HL-60/S4 treated with phorbol 12-myristate 13-acetate at 8.2 ng/mL for 4 days and 3 days (cell line): ENCODE results near the gene FGFR2.

Experiments
- in situ Hi-C: fragments of 300-500 bp; cut with MboI; formaldehyde crosslinking; loops from 2 replicates; pipeline ENCODE4 v1.15.0; 2022; ENCODE audit warnings: low sequenced_read_pairs

Gene FGFR2

GRCh38 chr10:121610798-121611323 lies 12.6 kb upstream of the FGFR2 start:
- in situ Hi-C loops = no loop called here

- in situ Hi-C loops = no loop called here
Observed at GRCh38 chr10:121609426-121610380, 11.5 kb upstream of the FGFR2 start.

- in situ Hi-C loops = no loop called here
Observed at GRCh38 chr10:121608469-121609190, 10.4 kb upstream of the FGFR2 start.

DNA sequence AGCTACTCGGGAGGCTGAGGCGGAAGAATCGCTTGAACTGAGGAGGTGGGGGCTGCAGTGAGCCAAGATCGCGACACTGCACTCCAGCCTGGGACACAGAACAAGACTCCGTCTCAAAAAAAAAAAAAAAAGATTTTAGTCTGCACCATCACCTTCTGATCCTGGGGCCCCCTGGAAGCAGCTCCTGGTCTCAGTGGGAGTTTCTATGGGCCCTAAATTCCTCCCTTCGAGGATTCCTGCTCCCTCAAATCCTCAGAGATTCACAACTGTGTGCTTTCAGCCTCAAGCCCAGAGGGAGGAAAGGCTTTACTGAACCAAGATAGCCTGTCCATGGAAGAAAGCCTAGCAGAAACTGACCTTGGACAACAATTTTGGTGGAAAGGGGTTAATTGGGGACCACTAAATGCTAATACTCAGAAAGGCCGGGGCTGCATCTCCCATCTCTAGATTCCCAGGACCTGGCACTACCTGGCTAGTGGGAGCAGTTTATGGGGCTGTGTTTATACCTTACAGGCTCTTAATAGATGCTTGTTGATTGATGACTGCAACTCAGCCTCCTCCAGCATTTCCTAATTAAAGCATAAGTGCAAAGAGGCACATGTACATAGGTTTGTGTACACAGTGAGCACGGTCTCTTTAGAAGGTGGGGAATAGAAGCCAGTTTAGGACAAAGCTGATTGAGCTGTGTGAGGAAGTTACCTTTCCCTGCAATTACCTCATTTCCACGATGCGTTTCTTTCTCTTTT lies 9.2 kb upstream of the FGFR2 start:
- in situ Hi-C loops = no loop called here

- in situ Hi-C loops = no loop called here
Observed at GRCh38 chr10:121605708-121606107, 7.5 kb upstream of the FGFR2 start.

GRCh38 chr10:121601458-121601857 lies 3.2 kb upstream of the FGFR2 start:
- in situ Hi-C loops = no loop called here

GRCh38 chr10:121600611-121601010 lies 2.4 kb upstream of the FGFR2 start:
- in situ Hi-C loops = no loop called here

DNA sequence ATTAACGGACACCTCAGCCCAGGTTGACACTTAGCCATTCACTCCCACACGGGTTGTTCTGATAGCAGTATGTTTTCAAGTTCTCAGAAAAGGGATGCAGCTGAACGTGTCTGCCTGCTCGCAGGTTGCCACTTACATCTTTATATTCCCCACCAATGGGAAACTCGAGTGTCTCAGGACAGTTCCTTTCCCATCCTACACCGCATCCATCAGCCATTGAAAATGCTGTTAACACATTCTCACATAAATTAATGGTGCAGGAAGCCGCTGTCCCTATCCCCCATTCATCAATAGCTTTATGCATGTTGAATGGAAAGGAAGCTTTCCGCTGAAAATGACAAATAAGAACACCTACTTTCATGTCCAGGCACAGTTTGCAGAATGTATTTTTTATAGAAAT lies 1.7 kb upstream of the FGFR2 start:
- in situ Hi-C loops = no loop called here

- in situ Hi-C loops = no loop called here
Observed at GRCh38 chr10:121597504-121598262, 561 bp downstream of the FGFR2 start.

- in situ Hi-C loops = no loop called here
Observed at GRCh38 chr10:121596689-121597503, 1.3 kb downstream of the FGFR2 start.

- in situ Hi-C loops = no loop called here
Observed at GRCh38 chr10:121595806-121596688, 2.2 kb downstream of the FGFR2 start.

DNA sequence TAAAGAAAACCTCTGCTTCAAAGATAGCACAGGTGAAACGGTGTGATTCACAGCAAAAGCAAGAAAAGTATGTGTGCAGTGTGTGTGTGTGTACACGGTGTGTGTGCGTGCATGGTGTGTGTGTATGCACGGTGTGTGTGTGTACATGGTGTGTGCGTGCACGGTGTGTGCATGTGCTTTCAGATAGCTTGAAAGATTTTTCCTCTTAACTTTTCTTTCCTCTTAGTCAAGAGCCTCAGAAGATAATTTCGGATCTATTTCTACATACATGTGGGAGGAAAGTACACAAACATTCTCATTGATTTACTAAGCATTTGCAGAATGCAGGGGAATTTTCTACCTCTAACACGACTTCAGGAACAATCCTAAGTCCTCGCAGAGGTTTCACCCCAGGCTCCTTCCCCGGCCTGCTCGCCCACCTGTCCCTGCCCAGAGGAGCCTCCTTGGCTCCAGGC lies 2.9 kb downstream of the FGFR2 start:
- in situ Hi-C loops = no loop called here

DNA sequence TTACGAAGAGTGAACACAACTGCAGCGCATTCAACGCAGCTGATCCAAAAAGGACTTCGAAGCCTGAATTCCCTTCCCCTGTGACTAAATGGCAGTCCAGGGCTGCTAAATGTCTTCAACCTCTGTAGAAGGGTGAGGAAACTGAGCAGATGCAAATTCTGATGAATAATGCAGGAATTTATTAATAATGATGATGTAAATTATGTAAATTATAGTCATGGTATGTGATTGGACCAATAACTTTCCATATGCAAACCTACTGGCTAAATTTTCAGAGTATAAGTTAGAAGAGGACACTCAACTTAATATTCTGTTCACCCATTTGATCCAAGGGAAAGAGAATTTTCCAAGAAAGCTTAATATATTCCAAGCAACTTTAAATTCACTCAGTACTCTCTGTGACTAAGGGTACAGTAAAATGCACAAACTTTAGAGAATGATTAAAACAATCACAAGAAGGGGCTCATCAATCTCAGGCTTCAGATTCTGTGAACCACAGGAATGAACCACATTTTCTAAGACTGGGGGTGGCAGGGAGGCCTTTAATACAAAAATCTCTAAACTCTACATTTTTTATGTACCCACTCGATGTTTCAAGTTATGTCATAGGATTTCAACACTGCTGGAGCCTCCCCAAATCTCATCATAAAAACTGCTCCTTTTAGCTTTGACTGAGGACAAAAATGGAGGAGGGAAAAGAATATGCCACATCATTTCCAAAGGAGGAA lies 3.5 kb downstream of the FGFR2 start:
- in situ Hi-C loops = no loop called here

DNA sequence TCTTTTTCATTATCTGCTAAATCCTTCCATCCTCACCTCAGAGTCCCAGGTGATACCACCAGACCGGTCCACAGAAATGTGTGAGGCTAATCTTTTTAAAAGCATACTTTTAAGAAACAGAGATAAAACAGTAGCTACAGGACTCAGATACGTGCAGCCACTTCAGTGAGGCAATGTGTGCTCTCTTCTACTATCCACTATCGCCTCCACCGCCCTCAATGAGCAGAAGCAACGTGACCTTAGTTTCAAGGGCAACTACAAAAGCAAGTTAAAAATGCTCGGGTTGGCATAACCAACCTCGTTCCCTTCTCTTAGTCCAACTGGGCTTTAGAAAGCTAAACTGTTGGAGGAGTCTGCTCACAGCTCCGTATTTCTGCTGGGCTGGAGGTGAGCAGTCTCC lies 4.2 kb downstream of the FGFR2 start:
- in situ Hi-C loops = no loop called here

DNA sequence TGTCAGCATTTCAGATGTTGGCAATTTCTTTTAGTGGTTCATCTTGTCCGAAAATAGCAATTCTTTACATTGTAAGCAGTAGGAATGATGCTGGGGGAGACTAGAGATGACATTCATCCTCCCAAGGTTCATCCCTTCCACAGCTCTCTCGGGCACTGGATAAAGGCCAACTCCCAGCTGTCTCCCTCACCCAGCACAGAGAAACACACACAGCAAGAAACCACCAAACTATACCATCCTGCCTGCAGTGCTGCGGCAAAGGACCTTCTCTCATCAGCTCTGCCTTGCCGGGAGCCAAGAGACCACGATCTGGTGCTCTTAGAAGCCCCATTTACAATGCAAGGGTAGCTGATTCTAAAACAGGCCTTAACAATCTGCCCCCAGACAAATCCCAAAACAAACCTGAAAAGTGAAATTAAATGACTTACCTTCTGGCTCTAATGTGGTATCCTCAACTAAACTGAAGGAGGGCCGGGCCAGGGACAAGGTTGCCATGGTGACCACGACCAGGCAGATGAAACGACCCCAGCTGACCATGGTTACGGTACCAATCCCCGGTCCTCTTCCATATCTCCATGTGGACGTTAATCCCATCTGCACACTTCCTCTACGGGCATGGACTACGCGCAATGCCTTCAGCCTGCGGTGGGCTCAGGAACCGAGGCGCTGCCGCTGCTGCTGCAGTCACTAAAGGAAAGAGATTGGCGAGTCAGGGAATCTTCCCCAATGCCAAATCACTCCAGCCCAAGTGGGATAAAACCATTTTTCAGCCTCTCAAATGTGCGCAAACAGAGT lies 4.8 kb downstream of the FGFR2 start:
- in situ Hi-C loops = no loop called here

DNA sequence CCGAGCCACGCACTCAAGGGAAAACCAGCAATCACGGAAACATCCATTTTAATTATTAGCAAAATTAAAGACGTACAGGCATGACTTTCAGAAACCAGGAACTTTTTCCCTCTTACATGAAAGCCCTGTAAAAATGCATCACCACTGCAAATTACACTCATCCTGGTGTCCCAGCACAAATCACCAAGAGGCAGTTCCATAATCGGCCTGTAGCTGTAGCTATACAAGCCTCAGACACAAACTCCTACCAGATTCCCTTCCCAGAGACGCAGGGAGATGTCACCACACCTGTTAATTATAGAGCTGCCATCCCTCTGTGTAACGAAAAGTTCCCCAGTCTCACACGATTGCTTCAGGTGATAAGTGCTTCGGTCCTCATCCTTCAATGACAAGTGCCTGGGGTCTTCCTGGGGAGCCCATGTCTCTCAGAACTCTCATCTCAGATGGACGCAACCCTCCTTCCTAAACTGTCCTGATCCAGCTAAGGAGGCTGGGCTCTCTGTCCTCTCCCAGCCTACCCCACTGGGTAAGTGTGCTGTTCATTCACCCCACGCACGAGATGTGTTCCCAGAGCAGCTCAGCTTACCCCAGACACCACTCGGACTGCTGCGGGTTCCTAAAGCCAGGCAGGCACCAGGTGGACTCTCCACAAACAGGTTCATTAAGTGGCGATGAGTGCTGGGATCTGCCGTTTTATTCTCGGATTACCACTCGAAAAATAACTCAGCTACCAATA lies 5.9 kb downstream of the FGFR2 start:
- in situ Hi-C loops = no loop called here
